HepG2 (cell line): ENCODE results near the gene OGFR. TPM values are rescaled to one million over a fixed set of nuclear protein-coding genes. Genes with fewer than 3 reads are reported as not detected.

Source experiments
- ATF1 ChIP-seq: IDR thresholded peaks from 2 replicates; pipeline ENCODE4 v1.6.1; 2016; ENCODE audit warnings: mild to moderate bottlenecking, control low read depth
- BRD4 ChIP-seq: sonication (generic); formaldehyde crosslinking; IDR thresholded peaks from 2 replicates; pipeline ENCODE4 v1.4.0; 2020; ENCODE audit warnings: missing genetic modification reagents
- CCAR2 ChIP-seq: fragments of 200-400 bp; formaldehyde crosslinking; optimal IDR thresholded peaks from 2 replicates; pipeline ENCODE3; 2018; ENCODE audit warnings: low read depth, mild to moderate bottlenecking, low read length, moderate library complexity
- DMAP1 ChIP-seq: IDR thresholded peaks from 2 replicates; pipeline ENCODE4 v1.6.1; 2016
- HNF4A ChIP-seq: sonication (generic); formaldehyde crosslinking; IDR thresholded peaks from 2 replicates; pipeline ENCODE4 v1.4.0; 2020; ENCODE audit warnings: missing genetic modification reagents
- HNF4G ChIP-seq, 2 experiments: sonication (generic) in 1 of 2; formaldehyde crosslinking in 1 of 2; IDR thresholded peaks; 2 replicates each; pipeline versions ENCODE4 v1.4.0 to v1.6.1; 2011 to 2020; ENCODE audit warnings: borderline replicate concordance in 2 of 2, low read depth in 2 of 2, mild to moderate bottlenecking in 2 of 2, low read length in 1 of 2, missing genetic modification reagents in 1 of 2, moderate library complexity in 1 of 2
- HNRNPH1 ChIP-seq: fragments of 200-400 bp; formaldehyde crosslinking; optimal IDR thresholded peaks from 2 replicates; pipeline ENCODE3; 2017; ENCODE audit warnings: mild to moderate bottlenecking, low read depth, low read length
- ISL2 ChIP-seq: sonication (generic); formaldehyde crosslinking; IDR thresholded peaks from 2 replicates; pipeline ENCODE4 v1.5.0; 2020; ENCODE audit warnings: missing genetic modification reagents
- ISX ChIP-seq: sonication (generic); formaldehyde crosslinking; conservative IDR thresholded peaks from 2 replicates; pipeline ENCODE4 v1.5.0; 2020; ENCODE audit warnings: missing genetic modification reagents
- KLF13 ChIP-seq: sonication (generic); formaldehyde crosslinking; IDR thresholded peaks from 2 replicates; pipeline ENCODE4 v1.4.0; 2020; ENCODE audit warnings: mild to moderate bottlenecking, missing genetic modification reagents
- NFIB ChIP-seq: sonication (generic); formaldehyde crosslinking; IDR thresholded peaks from 2 replicates; pipeline ENCODE4 v1.9.0; 2021; ENCODE audit warnings: missing genetic modification reagents, mild to moderate bottlenecking, borderline replicate concordance
- SIN3A ChIP-seq: IDR thresholded peaks from 2 replicates; pipeline ENCODE4 v1.6.1; 2011; ENCODE audit warnings: low read depth, mild to moderate bottlenecking, control low read depth, low read length, borderline replicate concordance
- XBP1 ChIP-seq: sonication (generic); formaldehyde crosslinking; IDR thresholded peaks from 2 replicates; pipeline ENCODE4 v1.5.0; 2020; ENCODE audit warnings: missing genetic modification reagents
- ZKSCAN5 ChIP-seq: sonication (generic); formaldehyde crosslinking; IDR thresholded peaks from 2 replicates; pipeline ENCODE4 v1.5.1; 2020; ENCODE audit warnings: mild to moderate bottlenecking, missing genetic modification reagents
- ZNF33B ChIP-seq: sonication (generic); formaldehyde crosslinking; IDR thresholded peaks from 2 replicates; pipeline ENCODE4 v1.5.1; 2020; ENCODE audit warnings: mild to moderate bottlenecking, missing genetic modification reagents
- ZNF556 ChIP-seq: sonication (generic); formaldehyde crosslinking; IDR thresholded peaks from 2 replicates; pipeline ENCODE4 v1.4.0; 2020; ENCODE audit warnings: mild to moderate bottlenecking, missing genetic modification reagents, borderline replicate concordance
- ZNF629 ChIP-seq: sonication (generic); formaldehyde crosslinking; conservative IDR thresholded peaks from 2 replicates; pipeline ENCODE4 v1.5.0; 2020; ENCODE audit warnings: missing genetic modification reagents
- polyA plus RNA-seq, 8 experiments: library from polyadenylated mRNA; depleted of rRNA in 3 of 8; stranded (reverse) in 7 of 8; unstranded in 1 of 8; fragments of >200 nt; fragmentation: Illumina TruSeq in 4 of 8; extraction: Trizol in 4 of 8; gene quantifications; 2 replicates each; pipeline versions ENCODE4 v1.2.1 to v1.2.3, GENCODE V29; 2011 to 2016; ENCODE audit warnings: low read depth in 4 of 8, missing spikeins in 1 of 8, mixed read lengths in 1 of 8; ENCODE audit not compliant: insufficient read depth in 1 of 8
- total RNA-seq, 5 experiments: library from RNA; depleted of rRNA; stranded (reverse); fragments of >200 nt; fragmentation: Illumina TruSeq; extraction: Trizol; gene quantifications; 2 replicates each; pipeline ENCODE4 v1.2.3, GENCODE V29; 2016; ENCODE audit warnings: low read depth in 1 of 5
- TF ChIP-seq, protein P1 (sequence below): sonication (generic); formaldehyde crosslinking; IDR thresholded peaks from 2 replicates; pipeline ENCODE4 v1.4.0; 2020; ENCODE audit warnings: low read depth, mild to moderate bottlenecking, missing genetic modification reagents
- TF ChIP-seq, protein P2 (sequence below), 2 experiments: sonication (generic) in 1 of 2; formaldehyde crosslinking in 1 of 2; IDR thresholded peaks; 2 replicates each; pipeline versions ENCODE4 v1.4.0 to v1.6.1; 2016 to 2020; ENCODE audit warnings: borderline replicate concordance in 1 of 2, low read depth in 1 of 2, mild to moderate bottlenecking in 1 of 2, missing genetic modification reagents in 1 of 2
- TF ChIP-seq, protein P3 (sequence below): sonication (generic); formaldehyde crosslinking; IDR thresholded peaks from 2 replicates; pipeline ENCODE4 v1.8.0; 2022; ENCODE audit warnings: mild to moderate bottlenecking, missing genetic modification reagents, moderate library complexity
- TF ChIP-seq, protein P4 (sequence below): sonication (generic); formaldehyde crosslinking; IDR thresholded peaks from 2 replicates; pipeline ENCODE4 v1.4.0; 2020; ENCODE audit warnings: mild to moderate bottlenecking, missing genetic modification reagents

The OGFR gene
- total and polyA plus RNA-seq, 2 of the 13 experiments (the other 11 are each of a cell fraction or from before 2014, with no cell fraction given), result 47.7 to 81.8 TPM

DNA sequence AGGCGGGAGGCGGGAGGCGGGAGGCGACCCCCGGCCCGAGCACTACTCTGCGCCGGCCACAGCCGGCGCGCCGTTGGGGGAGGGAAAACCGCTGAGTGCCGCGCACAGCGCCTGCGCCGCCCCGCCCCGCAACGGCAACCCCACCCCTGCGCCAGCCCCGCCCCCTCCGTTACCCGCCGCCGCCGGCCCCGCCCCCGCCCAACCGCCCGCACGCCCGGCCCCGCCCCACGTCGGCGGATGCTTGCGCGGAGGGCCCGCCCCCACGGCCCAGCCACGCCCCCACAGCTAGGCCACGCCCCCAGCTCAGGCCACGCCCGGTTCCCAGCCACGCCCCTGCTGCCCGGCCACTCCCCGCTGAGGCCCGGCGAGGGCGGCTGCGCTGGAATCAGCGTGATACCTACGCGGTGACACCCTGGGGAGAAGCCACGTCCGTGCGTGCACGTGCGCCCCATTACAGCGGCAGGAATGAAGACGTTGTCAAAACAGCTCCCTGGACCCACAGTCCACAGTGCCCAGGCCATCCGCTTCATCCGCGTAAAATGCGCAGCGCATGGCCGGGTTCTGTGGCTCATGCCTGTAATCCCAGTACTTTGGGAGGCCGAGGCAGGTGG lies 57.2 kb downstream of the OGFR start, which contains the start of gene TCFL5 (continued):
- TF ChIP-seq, protein P1, sequence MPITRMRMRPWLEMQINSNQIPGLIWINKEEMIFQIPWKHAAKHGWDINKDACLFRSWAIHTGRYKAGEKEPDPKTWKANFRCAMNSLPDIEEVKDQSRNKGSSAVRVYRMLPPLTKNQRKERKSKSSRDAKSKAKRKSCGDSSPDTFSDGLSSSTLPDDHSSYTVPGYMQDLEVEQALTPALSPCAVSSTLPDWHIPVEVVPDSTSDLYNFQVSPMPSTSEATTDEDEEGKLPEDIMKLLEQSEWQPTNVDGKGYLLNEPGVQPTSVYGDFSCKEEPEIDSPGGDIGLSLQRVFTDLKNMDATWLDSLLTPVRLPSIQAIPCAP (CRISPR knock-in tag), result 0 out of 2 replicates have a peak, but pooled peaks have one; percentile 50
- TF ChIP-seq ISL2 (CRISPR knock-in tag) (peak; percentile 68), ZNF33B (CRISPR knock-in tag) (peak; percentile 98), XBP1 (no peak), HNF4A (CRISPR knock-in tag) (peak; percentile 70), CCAR2 (no peak), NFIB (CRISPR knock-in tag) (no peak), ZNF556 (CRISPR knock-in tag) (peak; percentile 70; the same call in 1 of the 2 replicates), DMAP1 (CRISPR knock-in tag) (peak; percentile 82; the same call in 1 of the 2 replicates), BRD4 (CRISPR knock-in tag) (0 out of 2 replicates have a peak, but pooled peaks have one; percentile 78), ZNF629 (CRISPR knock-in tag) (peak; percentile 72), HNF4G (IDR thresholded peaks at IDR 0.05; ENCODE audit: borderline replicate concordance, low read depth, low read length) (no peak), HNF4G (CRISPR knock-in tag; IDR thresholded peaks at IDR 0.05; ENCODE audit: borderline replicate concordance, low read depth) (peak; percentile 86), SIN3A (0 out of 2 replicates have a peak, but pooled peaks have one; percentile 13), ATF1 (CRISPR knock-in tag) (no peak), KLF13 (CRISPR knock-in tag) (0 out of 2 replicates have a peak, but pooled peaks have one; percentile 73), ISX (CRISPR knock-in tag) (peak; percentile 39; the same call in 1 of the 2 replicates), ZKSCAN5 (0 out of 2 replicates have a peak, but pooled peaks have one; percentile 62), HNRNPH1 (no peak)
- TF ChIP-seq, protein P2, sequence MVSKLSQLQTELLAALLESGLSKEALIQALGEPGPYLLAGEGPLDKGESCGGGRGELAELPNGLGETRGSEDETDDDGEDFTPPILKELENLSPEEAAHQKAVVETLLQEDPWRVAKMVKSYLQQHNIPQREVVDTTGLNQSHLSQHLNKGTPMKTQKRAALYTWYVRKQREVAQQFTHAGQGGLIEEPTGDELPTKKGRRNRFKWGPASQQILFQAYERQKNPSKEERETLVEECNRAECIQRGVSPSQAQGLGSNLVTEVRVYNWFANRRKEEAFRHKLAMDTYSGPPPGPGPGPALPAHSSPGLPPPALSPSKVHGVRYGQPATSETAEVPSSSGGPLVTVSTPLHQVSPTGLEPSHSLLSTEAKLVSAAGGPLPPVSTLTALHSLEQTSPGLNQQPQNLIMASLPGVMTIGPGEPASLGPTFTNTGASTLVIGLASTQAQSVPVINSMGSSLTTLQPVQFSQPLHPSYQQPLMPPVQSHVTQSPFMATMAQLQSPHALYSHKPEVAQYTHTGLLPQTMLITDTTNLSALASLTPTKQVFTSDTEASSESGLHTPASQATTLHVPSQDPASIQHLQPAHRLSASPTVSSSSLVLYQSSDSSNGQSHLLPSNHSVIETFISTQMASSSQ (IDR thresholded peaks at IDR 0.05; ENCODE audit: low read depth), result no peak
- TF ChIP-seq, protein P2 (CRISPR knock-in tag; IDR thresholded peaks at IDR 0.05; ENCODE audit: borderline replicate concordance), result peak; percentile 78
- TF ChIP-seq, protein P3, sequence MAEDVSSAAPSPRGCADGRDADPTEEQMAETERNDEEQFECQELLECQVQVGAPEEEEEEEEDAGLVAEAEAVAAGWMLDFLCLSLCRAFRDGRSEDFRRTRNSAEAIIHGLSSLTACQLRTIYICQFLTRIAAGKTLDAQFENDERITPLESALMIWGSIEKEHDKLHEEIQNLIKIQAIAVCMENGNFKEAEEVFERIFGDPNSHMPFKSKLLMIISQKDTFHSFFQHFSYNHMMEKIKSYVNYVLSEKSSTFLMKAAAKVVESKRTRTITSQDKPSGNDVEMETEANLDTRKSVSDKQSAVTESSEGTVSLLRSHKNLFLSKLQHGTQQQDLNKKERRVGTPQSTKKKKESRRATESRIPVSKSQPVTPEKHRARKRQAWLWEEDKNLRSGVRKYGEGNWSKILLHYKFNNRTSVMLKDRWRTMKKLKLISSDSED (CRISPR knock-in tag), result peak; percentile 86; the same call in 1 of the 2 replicates
- TF ChIP-seq, protein P4, sequence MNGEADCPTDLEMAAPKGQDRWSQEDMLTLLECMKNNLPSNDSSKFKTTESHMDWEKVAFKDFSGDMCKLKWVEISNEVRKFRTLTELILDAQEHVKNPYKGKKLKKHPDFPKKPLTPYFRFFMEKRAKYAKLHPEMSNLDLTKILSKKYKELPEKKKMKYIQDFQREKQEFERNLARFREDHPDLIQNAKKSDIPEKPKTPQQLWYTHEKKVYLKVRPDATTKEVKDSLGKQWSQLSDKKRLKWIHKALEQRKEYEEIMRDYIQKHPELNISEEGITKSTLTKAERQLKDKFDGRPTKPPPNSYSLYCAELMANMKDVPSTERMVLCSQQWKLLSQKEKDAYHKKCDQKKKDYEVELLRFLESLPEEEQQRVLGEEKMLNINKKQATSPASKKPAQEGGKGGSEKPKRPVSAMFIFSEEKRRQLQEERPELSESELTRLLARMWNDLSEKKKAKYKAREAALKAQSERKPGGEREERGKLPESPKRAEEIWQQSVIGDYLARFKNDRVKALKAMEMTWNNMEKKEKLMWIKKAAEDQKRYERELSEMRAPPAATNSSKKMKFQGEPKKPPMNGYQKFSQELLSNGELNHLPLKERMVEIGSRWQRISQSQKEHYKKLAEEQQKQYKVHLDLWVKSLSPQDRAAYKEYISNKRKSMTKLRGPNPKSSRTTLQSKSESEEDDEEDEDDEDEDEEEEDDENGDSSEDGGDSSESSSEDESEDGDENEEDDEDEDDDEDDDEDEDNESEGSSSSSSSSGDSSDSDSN (CRISPR knock-in tag), result peak; percentile 73
